ENCODE results near the gene QRFP.

The QRFP gene

DNA sequence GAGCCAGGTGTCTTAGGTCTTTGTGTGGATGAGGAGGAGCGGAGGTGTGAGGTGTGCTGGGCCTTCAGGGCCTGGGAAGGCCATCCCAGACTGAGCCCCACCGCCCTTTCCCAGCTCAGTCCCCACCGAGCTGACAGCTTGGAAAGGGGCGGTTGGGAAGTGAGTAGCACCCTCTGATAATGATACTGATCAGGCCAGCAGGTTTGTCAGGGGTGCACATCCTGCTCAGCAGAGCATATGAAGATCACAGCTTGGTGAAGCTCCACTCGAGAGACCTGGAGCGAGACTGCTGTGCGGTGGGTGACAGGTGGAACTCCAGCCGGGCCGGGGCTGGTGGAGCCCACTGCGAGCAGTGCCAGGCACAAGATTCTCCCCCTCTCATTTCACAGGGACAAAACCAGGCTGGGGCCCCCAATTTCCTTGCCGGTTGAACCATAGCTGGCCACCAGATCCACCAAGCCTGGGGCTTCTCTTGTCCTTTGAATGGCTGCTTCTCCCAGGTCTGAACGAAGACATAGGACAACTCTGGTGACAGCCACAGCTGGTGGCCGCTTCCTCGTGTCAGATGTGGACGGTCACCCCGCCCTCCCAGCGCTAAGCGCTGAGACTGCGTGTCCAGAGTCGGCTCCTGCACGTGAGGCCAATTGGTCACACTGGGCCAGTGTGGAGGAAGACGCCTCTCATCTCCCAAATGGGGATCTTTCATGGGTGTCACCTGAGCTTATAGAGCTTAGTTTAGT, 8.3 kb downstream of the QRFP start:
- no peak for DNase-seq

DNA sequence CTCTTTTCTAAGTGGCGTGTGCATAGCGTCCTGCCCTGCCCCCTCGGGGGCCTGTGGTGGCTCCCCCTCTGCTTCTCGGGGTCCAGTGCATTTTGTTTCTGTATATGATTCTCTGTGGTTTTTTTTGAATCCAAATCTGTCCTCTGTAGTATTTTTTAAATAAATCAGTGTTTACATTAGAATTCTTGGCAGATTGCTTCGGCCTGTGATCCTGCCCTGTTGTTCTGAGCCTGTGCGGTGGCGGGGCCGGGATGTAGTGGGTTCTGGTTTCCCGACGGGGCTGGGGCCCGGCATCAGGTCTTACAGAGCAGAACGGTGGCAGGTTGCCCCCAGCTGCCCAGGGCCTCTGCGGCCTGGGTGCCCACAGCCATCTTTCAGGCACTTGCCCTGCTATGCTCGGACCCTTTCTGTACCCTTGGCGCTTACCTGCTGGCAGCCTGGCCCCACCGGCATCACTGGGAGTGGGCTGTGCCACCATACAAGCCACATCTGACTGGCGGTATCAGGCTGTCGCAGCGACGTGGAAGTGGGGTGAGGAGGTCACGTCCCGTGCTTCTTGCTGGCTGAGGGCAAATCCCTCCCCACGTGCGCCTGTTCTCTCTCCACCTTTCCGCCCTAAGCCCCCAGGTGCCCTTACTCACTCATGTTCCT, 9.0 kb downstream of the QRFP start:
- DNase-seq, result no peak

DNA sequence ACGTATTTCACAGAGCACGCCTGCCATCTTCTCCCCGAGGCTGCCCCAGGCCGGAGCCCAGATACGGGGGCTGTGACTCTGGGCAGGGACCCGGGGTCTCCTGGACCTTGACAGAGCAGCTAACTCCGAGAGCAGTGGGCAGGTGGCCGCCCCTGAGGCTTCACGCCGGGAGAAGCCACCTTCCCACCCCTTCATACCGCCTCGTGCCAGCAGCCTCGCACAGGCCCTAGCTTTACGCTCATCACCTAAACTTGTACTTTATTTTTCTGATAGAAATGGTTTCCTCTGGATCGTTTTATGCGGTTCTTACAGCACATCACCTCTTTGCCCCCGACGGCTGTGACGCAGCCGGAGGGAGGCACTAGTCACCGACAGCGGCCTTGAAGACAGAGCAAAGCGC, 9.6 kb downstream of the QRFP start:
- no peak for DNase-seq

DNA sequence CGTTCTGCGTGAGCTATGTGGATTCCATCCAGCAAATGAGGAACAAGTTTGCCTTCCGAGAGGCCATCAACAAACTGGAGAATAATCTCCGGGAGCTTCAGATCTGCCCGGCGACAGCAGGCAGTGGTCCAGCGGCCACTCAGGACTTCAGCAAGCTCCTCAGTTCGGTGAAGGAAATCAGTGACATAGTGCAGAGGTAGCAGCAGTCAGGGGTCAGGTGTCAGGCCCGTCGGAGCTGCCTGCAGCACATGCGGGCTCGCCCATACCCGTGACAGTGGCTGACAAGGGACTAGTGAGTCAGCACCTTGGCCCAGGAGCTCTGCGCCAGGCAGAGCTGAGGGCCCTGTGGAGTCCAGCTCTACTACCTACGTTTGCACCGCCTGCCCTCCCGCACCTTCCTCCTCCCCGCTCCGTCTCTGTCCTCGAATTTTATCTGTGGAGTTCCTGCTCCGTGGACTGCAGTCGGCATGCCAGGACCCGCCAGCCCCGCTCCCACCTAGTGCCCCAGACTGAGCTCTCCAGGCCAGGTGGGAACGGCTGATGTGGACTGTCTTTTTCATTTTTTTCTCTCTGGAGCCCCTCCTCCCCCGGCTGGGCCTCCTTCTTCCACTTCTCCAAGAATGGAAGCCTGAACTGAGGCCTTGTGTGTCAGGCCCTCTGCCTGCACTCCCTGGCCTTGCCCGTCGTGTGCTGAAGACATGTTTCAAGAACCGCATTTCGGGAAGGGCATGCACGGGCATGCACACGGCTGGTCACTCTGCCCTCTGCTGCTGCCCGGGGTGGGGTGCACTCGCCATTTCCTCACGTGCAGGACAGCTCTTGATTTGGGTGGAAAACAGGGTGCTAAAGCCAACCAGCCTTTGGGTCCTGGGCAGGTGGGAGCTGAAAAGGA, 10.9 kb downstream of the QRFP start:
- DNase-seq, result no peak

DNA sequence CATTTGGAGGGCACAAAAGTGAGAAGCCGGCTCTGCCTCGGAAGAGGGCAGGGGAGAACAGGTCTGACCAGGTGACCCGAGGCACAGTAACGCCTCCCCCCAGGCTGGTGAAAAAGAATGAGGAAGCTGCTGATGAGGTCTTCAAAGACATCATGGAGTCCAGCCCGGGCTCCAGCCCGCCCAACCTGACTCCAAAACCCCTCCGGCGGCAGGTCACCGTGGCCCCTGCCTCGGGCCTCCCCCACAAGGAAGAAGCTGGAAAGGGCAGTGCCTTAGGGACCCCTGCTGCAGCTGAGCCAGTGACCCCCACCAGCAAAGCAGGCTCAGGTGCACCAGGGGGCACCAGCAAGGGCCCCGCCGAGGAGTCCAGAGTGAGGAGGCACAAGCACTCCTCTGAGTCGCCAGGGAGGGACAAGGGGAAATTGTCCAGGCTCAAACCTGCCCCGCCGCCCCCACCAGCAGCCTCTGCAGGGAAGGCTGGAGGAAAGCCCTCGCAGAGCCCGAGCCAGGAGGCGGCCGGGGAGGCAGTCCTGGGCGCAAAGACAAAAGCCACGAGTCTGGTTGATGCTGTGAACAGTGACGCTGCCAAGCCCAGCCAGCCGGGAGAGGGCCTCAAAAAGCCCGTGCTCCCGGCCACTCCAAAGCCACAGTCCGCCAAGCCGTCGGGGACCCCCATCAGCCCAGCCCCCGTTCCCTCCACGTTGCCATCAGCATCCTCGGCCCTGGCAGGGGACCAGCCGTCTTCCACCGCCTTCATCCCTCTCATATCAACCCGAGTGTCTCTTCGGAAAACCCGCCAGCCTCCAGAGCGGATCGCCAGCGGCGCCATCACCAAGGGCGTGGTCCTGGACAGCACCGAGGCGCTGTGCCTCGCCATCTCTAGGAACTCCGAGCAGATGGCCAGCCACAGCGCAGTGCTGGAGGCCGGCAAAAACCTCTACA, 11.8 kb downstream of the QRFP start:
- DNase-seq, result no peak

DNA sequence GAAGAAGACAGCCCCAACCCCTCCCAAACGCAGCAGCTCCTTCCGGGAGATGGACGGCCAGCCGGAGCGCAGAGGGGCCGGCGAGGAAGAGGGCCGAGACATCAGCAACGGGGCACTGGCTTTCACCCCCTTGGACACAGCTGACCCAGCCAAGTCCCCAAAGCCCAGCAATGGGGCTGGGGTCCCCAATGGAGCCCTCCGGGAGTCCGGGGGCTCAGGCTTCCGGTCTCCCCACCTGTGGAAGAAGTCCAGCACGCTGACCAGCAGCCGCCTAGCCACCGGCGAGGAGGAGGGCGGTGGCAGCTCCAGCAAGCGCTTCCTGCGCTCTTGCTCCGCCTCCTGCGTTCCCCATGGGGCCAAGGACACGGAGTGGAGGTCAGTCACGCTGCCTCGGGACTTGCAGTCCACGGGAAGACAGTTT, 12.5 kb downstream of the QRFP start:
- DNase-seq, result no peak

DNA sequence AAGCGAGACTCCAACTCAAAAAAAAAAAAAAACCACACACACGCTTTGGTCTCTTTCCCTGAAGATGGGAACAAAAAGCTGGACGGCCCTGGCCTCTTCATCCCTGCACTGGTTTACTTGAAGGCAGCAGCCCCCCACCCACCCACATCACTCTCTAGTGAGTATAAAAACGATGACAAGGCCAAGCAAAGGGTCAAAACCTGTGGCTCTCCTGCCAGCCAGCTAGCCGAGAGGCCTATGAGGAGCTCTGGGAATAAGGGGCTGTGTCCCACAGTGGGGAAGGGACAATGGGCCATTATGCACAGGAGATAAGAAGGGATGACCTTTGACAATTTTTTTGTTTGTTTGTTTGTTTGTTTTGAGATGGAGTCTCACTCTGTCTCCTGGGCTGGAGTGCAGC, 13.1 kb downstream of the QRFP start:
- no peak for DNase-seq

DNA sequence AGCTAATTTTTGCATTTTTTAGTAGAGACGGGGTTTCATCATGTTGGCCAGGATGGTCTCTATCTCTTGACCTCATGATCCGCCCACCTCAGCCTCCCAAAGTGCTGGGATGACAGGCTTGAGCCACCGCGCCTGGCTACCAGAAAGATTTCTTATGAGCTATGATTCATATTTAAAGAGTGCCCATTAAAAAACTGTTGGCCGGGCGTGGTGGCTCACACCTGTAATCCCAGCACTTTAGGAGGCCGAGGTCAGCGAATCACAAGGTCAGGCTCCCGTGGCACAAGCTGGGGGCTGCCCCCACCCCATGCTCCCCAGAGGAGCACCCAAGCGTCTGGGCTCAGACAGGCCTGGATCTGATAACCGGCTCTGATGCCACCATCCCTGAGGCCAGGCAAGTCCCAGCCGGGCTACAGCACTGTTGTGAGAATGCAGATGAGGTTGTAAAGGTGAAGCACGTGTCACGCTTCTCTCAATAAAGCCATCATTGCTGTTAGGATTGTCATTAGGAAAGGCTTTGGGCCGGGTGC, 13.9 kb downstream of the QRFP start:
- DNase-seq, result no peak

DNA sequence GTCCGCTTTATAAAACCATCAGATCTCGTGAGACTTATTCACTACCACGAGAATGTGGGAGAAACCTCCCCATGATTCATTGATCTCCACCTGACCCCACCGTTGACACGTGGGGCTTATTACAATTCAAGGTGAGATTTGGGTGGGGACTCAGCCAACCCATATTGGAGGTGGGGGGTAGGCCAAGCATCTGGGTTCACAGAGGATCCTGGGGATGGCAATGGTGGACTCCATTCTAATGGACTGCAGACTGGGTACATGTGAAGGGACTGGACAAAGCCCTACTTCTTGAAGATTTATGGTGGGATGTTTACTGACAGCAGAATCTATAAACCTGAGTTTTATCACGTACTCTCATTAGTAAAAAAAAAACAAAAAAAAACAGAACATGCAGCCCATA, 15.1 kb downstream of the QRFP start:
- DNase-seq, result no peak

DNA sequence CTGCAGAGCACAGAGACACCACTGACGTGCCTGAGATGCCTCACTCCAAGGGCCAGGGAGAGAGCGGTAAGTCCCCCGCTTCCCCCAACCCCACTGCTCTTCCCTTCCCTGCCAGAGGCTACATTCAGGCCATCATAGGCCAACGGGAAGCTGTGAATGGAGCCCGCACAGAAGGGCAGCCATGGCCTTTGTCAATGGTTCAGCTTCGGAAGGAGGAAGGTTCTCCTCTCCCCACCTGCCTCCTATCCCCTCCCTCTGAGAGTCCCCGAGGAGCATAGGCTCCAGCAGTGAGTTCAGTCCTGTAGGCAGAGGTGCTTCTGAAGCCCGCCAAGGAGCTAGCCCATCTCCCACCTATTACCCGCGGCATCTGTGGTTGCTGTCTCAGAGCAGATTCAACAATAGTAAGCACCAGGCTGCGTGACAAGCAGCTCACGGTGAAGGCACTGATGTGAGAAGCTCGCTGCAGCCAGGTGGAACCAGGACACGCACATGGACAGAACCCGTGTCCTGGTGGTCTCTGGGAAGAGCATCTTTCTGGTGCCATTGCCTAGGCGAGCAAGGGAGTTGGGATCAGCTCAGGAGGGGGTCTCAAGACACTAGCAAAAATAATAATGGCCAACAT, 15.9 kb downstream of the QRFP start:
- no peak for DNase-seq

DNA sequence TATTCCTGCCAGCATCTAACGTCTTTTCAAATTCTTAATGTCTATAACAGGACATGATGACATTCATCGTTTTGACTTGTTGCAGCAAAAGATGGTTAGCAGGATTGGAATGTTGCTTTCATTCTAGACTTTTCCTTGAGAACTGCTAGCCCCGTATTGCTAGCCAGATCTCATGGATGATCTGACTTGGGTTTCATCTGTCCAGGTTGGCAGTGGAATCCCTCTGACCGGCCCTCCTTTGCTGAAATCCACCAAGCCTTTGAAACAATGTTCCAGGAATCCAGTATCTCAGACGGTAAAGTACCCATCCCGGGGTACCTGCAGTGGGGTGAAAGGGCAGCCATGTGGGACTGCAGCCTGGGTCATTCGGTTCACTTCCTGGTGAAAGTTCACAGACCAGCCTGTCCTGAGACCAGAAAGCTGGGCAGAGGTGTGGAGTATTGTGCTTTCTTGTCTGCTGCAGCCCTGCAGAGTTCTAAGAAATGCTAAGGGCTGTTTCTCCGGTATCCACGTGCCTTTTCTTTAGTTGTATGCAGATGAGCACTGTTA, 16.7 kb downstream of the QRFP start:
- no peak for DNase-seq

DNA sequence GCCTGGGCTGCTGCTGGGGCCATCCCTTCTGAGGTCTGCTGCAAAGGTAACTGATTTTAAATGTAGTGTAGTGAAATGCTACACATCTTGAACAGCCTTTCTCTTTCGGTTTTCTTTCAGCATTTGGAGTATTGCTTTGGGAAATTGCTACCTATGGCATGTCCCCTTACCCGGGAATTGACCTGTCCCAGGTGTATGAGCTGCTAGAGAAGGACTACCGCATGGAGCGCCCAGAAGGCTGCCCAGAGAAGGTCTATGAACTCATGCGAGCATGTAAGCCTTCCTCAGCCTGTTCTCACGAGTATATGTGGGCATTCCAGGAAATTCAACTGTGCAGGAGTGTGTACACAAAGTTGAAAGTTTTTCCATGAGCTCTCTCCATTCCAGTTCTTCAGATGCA, 18.3 kb downstream of the QRFP start:
- DNase-seq, result no peak

DNA sequence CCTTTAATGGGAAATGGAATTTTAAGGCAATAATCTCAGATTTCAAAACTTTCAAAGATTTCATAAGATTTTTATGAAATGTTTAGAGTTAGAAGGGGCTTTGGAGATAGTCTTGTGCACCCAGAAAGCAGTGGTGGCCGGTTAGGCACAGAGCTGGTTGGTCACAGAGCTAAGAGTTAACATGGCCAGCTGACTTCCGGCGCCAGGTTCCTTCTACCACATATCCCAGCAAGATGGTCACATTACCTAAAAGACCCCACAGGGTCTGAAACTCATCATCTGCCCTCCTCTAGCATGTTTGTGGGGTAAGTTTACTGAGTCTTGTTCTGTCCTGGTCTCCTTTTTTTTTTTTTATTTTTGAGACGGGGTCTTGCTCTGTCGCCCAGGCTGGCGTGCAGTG, 19.3 kb downstream of the QRFP start:
- DNase-seq, result no peak

DNA sequence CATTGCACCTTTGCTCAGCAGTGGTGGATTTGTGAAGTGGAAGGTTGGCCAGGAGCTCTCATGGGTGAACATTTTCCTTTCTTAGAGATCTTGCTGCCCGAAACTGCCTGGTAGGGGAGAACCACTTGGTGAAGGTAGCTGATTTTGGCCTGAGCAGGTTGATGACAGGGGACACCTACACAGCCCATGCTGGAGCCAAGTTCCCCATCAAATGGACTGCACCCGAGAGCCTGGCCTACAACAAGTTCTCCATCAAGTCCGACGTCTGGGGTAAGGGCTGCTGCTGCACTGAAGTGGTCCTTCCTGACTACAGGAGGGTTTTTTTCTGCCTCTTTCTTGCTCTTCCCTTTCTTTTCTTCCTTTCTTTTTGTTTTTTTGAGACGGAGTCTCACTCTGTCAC, 21.8 kb downstream of the QRFP start:
- DNase-seq, result no peak

DNA sequence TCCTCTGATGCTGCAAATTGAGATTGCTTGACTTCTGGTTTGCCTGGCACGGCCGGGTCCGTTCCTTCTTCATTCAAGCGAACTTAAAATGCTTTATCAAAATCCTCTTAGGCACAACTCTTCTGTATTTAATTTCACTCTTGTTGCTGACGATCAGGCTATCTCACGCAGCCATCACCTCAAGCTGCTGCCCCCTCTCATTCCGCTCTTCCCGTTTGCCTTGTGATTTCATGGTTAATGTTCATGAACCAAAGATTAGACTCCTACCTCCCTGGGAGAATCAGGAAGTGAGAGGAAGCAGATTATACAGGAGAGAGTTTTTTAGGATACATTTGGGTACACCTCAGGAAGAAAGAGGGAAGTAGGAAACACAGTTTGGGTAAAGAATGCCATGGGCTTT, 22.6 kb downstream of the QRFP start:
- no peak for DNase-seq

DNA sequence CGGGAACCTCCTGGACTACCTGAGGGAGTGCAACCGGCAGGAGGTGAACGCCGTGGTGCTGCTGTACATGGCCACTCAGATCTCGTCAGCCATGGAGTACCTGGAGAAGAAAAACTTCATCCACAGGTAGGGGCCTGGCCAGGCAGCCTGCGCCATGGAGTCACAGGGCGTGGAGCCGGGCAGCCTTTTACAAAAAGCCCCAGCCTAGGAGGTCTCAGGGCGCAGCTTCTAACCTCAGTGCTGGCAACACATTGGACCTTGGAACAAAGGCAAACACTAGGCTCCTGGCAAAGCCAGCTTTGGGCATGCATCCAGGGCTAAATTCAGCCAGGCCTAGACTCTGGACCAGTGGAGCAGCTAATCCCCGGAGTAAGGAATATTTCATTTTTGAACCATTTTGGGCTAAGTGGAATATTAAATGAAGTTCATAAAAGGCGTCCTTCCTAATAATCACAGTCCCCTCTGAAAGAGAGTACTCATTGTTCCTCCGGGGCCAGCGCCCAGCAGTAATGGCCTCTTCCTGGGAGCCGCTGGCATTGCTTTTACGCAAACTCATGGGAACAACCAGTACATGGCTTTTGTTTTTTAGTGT, 23.6 kb downstream of the QRFP start:
- DNase-seq, result peak; percentile 42

DNA sequence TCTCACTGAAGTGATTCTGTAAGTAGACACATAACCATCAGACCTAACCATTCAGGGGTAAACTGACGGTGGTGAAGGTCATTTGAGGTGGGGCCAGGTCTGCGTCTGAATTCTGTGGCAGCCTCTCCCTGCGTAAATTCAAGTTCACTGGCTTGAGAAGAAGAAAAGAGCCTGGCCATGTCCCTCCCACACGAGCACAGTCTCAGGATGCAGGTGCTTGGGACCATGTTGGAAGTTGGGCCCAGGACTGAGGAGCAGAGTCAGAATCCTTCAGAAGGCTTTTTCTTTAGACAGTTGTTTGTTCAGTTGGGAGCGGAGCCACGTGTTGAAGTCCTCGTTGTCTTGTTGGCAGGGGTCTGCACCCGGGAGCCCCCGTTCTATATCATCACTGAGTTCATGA, 24.1 kb downstream of the QRFP start:
- DNase-seq, result no peak

DNA sequence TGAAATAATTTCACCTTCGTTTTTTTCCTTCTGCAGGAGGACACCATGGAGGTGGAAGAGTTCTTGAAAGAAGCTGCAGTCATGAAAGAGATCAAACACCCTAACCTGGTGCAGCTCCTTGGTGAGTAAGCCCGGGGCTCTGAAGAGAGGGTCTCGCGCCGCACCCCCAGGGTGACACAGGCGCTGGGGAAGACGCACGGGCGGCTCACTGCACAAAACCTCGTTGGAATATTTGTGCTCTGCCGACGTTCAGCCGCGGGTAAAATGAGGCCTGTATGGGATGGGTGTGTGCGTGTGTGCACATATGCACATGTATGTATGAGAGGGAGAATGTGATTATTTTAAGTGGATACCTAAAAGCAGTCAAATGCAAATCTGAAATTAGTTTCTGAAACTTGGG, 24.5 kb downstream of the QRFP start:
- DNase-seq, result no peak

DNA sequence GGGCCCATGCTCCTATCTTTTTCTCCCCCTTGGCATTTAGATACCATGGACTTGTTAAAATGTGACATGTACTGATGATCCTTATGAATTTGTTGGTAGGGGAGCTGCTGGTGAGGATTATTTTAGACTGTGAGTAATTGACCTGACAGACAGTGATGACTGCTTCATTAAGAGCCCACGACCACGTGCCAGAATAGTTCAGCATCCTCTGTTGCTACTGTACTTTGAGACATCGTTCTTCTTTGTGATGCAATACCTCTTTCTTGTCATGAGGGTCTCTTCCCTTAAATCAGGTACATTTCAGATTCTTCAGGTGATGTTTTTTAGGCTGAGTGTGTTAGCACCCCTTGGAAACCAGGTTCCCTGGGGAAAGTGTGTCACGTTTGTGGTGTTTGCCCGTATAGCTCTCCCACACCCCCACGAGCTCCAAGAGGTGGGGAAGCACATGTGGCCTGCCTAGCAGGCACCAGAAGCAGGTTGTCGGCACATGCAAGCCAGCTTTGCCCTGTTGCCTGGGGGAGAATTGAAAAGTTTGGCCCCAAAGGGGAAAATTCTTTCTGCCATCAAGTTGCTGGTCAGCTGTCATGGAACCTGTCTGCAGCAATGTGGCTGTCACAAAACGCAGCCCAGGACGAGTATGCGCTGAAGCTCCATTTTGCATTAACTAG, 25.1 kb downstream of the QRFP start:
- DNase-seq, result peak; percentile 6

DNA sequence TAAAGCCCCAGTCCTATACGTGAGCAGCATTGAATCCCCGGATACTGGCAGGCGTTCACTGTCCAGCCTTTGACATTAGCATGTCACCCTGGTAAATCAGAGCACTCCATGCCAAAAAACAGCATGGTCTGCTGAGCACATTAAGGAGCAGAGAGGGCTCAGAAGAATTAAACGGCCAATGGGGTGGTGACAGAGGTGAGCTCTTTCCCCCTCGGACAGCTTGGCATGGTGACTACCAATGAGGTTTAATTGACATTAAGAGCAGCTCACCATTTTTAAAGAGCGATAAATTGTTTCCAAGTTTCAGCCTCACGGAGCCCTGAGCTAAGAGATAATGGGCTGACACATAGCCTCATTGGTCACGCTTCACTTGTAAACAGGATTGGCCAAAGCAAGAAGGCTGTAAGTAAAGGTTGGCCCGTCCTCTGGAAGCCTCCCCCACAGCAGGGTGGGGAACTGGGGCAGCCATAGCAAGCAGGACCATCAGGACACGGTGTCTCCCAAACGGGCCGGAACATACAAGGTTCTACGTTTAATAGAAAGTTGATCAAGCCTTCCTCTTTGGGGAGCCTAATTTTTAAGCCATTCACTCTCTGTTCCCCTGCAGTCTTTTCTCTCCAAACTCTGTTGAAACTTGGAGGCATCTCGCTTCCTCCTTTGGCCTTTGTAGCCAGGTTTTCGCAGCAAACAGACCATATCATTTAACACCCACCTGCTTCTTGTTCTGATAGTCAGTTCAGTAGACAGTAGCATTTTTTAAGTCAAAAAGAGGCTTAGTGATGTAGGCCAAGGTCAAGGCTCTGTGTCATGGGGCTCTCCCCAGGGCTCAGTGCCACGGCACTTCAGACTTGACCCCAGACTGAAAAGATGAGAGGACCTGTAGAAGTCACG, 25.9 kb downstream of the QRFP start:
- peak; percentile 79 for DNase-seq
